Measurements from ENCODE around the gene ELOB. TPM values are rescaled to one million over a fixed set of nuclear protein-coding genes. Genes with fewer than 3 reads are reported as not detected.

ELOB gene
- polyA plus RNA-seq, 4 donors, result 205 to 367 (median 263) TPM

- no peak for DNase-seq (ENCODE audit: low read depth in 4 of 4, low spot score in 2 of 4)
These were observed 7.4 kb upstream of the ELOB start for GRCh38 chr16:2784358-2785100.

- no peak for DNase-seq (ENCODE audit: low read depth in 4 of 4, low spot score in 2 of 4)
These were observed 6.7 kb upstream of the ELOB start for GRCh38 chr16:2783581-2784357.

GRCh38 chr16:2782583-2783351 lies 5.7 kb upstream of the ELOB start:
- DNase-seq (ENCODE audit: low read depth in 4 of 4, low spot score in 2 of 4), result no peak

- DNase-seq (ENCODE audit: low read depth in 4 of 4, low spot score in 2 of 4), result no peak
These were observed 3.2 kb upstream of the ELOB start for GRCh38 chr16:2779978-2780898.

- DNase-seq (ENCODE audit: low read depth in 4 of 4, low spot score in 2 of 4), result no peak
These were observed 2.3 kb upstream of the ELOB start for GRCh38 chr16:2779151-2779920.

GRCh38 chr16:2778630-2778958 lies 1.5 kb upstream of the ELOB start:
- no peak for DNase-seq (ENCODE audit: low read depth in 4 of 4, low spot score in 2 of 4)

- DNase-seq (ENCODE audit: low read depth in 4 of 4, low spot score in 2 of 4), result peak in 3 of 4 donors; percentile 41 to 45 (median 42)
These were observed 986 bp upstream of the ELOB start for GRCh38 chr16:2777903-2778629.

- no peak for DNase-seq (ENCODE audit: low read depth in 4 of 4, low spot score in 2 of 4)
These were observed 460 bp downstream of the ELOB start for GRCh38 chr16:2776500-2777139.

GRCh38 chr16:2775765-2776499 lies 1.1 kb downstream of the ELOB start:
- DNase-seq (ENCODE audit: low read depth in 4 of 4, low spot score in 2 of 4), result no peak

GRCh38 chr16:2775131-2775716 lies 1.9 kb downstream of the ELOB start:
- no peak for DNase-seq (ENCODE audit: low read depth in 4 of 4, low spot score in 2 of 4)

GRCh38 chr16:2774161-2774891 lies 2.8 kb downstream of the ELOB start:
- DNase-seq (ENCODE audit: low read depth in 4 of 4, low spot score in 2 of 4), result no peak

GRCh38 chr16:2773188-2773968 lies 3.7 kb downstream of the ELOB start:
- DNase-seq (ENCODE audit: low read depth in 4 of 4, low spot score in 2 of 4), result no peak

GRCh38 chr16:2771496-2772402 lies 5.3 kb downstream of the ELOB start:
- DNase-seq (ENCODE audit: low read depth in 4 of 4, low spot score in 2 of 4), result no peak

- no peak for DNase-seq (ENCODE audit: low read depth in 4 of 4, low spot score in 2 of 4)
These were observed 6.8 kb downstream of the ELOB start for GRCh38 chr16:2770057-2770951.

Data from left renal cortex interstitium (tissue), 4 donors.